Effector memory CD4-positive, alpha-beta T cell (primary cell): ENCODE data around the gene TNFSF12.

Experiments used
- DNase-seq, 3 donors: peaks; one replicate each; pipeline ENCODE4 v3.0.0-alpha.2; 2020
- H3K27ac ChIP-seq: 2 replicates; pipeline ENCODE4 v1.7.0; 2013; ENCODE audit warnings: mild to moderate bottlenecking, low read length, moderate library complexity; ENCODE audit not compliant: insufficient read depth, poor library complexity, severe bottlenecking
- H3K27me3 ChIP-seq: replicated peaks from 2 replicates; pipeline ENCODE4 v1.7.0; 2013; ENCODE audit warnings: mild to moderate bottlenecking, low read length; ENCODE audit not compliant: insufficient read depth, control insufficient read depth, poor library complexity, severe bottlenecking
- H3K36me3 ChIP-seq: 2 replicates; pipeline ENCODE4 v1.7.0; 2013; ENCODE audit warnings: mild to moderate bottlenecking, low read length, moderate library complexity; ENCODE audit not compliant: control insufficient read depth, insufficient read depth
- H3K4me1 ChIP-seq: 2 replicates; pipeline ENCODE4 v1.7.0; 2013; ENCODE audit warnings: low read length, mild to moderate bottlenecking; ENCODE audit not compliant: control insufficient read depth, insufficient read depth, poor library complexity, severe bottlenecking
- H3K4me3 ChIP-seq: 2 replicates; pipeline ENCODE4 v1.7.0; 2013; ENCODE audit warnings: low read length, low read depth, mild to moderate bottlenecking; ENCODE audit not compliant: insufficient read depth, poor library complexity, severe bottlenecking
- H3K9me3 ChIP-seq: 2 replicates; pipeline ENCODE4 v1.7.0; 2013; ENCODE audit warnings: mild to moderate bottlenecking, low read length, moderate library complexity; ENCODE audit not compliant: control insufficient read depth

Gene TNFSF12

DNA sequence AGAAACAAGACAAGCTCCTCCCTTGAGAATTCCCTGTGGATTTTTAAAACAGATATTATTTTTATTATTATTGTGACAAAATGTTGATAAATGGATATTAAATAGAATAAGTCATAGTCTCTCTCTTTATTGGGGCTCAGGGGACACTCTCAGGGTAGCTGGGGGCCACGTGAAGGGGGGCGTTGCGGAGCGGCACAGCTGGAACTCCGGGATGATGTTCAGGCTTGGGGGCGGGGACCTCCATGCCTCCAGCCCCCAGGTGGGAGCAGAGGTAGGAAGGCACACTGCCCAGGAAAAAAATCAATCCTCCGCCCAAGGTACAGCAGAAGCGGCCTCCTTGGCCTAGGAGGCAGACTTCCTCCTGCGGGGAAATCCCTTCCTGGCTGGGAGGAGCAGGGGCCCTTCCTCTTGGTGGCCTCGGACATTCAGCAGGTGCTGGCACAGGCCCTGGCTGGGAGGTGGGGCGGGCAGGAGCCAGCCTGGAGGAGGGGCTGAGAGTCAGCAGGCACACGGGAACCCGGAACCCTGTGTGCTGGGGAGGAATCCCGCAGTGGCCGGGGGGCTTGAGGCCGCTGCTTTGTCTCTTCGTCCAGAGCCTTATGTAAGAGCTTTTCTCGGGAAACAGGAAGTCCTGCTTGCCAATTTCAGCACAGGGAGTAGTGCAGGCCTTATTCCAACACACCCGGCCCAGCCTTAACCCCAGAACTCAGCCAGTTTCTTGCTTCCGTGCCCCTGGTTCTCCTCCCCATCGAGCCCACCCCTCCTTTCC, 9.1 kb downstream of the TNFSF12 start:
- Histone ChIP-seq H3K4me1 (peaks cover 30% of the 10 kb centered on the region), H3K9me3 (no peaks in the 10 kb centered on the region), H3K4me3 (no peak overlapping the region), H3K27ac (no peak overlapping the region), H3K36me3 (peaks cover 6% of the 10 kb centered on the region), H3K27me3 (no peaks in the 10 kb centered on the region)
- no peak for DNase-seq

DNA sequence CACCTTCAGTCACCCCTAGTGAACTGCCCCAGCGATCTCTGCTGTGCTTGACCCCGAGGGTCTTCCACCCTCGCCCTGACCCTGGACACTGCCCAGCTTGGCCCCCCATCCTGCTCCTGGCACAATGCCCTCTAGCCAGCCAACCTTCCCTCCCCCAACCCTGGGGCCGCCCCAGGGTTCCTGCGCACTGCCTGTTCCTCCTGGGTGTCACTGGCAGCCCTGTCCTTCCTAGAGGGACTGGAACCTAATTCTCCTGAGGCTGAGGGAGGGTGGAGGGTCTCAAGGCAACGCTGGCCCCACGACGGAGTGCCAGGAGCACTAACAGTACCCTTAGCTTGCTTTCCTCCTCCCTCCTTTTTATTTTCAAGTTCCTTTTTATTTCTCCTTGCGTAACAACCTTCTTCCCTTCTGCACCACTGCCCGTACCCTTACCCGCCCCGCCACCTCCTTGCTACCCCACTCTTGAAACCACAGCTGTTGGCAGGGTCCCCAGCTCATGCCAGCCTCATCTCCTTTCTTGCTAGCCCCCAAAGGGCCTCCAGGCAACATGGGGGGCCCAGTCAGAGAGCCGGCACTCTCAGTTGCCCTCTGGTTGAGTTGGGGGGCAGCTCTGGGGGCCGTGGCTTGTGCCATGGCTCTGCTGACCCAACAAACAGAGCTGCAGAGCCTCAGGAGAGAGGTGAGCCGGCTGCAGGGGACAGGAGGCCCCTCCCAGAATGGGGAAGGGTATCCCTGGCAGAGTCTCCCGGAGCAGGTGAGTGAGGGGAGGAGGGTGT, 9.9 kb downstream of the TNFSF12 start, which contains the start of gene TNFSF13:
TNFSF13 (plus strand) TSS at position 207 of the 776 bp plus-strand sequence; CDS start at position 497, 290 bp downstream.
- Histone ChIP-seq H3K4me3 (no peak within 1 kb of the TSS), H3K36me3 (peaks cover 7% of the 10 kb centered on the region), H3K27ac (no peak within 1 kb of the TSS), H3K4me1 (peaks cover 24% of the 10 kb centered on the region), H3K9me3 (no peaks in the 10 kb centered on the region), H3K27me3 (no peaks in the 10 kb centered on the region)
- no peak for DNase-seq

DNA sequence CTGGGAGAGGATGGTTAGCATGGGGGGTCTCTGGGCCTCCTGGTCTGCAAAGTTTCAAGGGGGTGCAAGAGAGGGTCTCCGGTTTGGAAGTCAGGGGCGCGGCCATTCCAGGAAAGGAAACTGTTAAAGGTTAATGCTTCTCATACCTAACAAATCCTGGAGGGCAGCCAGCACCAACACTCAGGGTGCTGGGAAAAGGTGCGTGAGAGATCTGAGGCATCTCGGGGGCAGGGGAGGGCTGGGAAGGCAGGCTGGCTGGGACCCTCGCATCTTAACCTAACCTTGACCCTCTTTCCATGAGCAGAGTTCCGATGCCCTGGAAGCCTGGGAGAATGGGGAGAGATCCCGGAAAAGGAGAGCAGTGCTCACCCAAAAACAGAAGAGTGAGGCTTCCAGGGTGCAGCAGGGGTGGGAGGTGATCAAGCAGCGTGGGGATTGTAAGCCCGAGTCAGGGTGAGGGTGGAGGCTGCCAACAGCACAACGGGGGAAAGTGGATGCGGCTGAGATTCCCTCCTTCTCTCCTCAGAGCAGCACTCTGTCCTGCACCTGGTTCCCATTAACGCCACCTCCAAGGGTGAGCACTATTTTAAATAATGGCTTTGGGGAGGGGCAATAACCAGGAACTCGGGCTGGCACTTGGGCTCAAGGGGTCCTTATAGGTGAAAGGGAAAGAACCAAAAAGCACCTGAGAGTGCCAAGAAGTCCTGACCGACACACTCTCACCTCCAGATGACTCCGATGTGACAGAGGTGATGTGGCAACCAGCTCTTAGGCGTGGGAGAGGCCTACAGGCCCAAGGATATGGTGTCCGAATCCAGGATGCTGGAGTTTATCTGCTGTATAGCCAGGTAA, 10.7 kb downstream of the TNFSF12 start:
- peaks cover 19% of the 10 kb centered on the region for H3K4me1 ChIP-seq
- H3K4me3 ChIP-seq, result no peak overlapping the region
- H3K27ac ChIP-seq, result no peak overlapping the region
- H3K27me3 ChIP-seq, result no peaks in the 10 kb centered on the region
- H3K9me3 ChIP-seq, result no peaks in the 10 kb centered on the region
- H3K36me3 ChIP-seq, result peaks cover 14% of the 10 kb centered on the region
- DNase-seq, result no peak

DNA sequence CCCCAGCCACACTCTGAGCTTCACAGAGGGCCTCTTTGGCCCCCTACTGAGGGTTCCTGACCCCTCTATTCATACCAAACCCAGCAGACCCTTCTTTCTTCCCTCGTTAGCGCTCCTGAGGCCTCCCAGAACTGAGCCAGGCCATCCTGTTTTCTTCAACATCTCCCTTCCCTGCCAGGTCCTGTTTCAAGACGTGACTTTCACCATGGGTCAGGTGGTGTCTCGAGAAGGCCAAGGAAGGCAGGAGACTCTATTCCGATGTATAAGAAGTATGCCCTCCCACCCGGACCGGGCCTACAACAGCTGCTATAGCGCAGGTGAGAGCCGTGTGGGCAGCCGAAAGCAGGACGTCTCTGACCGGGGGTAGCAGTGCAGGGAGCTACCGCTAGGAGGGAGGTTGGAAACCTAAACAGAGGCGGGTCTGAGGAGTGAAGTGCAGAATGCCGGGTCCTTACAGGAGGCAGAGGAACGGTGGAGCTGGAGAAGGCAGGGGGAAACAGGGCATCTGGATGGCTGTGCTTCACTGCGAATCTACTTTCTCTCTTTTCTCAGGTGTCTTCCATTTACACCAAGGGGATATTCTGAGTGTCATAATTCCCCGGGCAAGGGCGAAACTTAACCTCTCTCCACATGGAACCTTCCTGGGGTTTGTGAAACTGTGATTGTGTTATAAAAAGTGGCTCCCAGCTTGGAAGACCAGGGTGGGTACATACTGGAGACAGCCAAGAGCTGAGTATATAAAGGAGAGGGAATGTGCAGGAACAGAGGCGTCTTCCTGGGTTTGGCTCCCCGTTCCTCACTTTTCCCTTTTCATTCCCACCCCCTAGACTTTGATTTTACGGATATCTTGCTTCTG, 11.5 kb downstream of the TNFSF12 start:
- Histone ChIP-seq H3K27me3 (no peaks in the 10 kb centered on the region), H3K4me3 (no peak overlapping the region), H3K36me3 (peaks cover 23% of the 10 kb centered on the region), H3K9me3 (no peaks in the 10 kb centered on the region), H3K4me1 (peaks cover 19% of the 10 kb centered on the region), H3K27ac (peak overlapping the region; percentile 97)
- DNase-seq, result no peak

DNA sequence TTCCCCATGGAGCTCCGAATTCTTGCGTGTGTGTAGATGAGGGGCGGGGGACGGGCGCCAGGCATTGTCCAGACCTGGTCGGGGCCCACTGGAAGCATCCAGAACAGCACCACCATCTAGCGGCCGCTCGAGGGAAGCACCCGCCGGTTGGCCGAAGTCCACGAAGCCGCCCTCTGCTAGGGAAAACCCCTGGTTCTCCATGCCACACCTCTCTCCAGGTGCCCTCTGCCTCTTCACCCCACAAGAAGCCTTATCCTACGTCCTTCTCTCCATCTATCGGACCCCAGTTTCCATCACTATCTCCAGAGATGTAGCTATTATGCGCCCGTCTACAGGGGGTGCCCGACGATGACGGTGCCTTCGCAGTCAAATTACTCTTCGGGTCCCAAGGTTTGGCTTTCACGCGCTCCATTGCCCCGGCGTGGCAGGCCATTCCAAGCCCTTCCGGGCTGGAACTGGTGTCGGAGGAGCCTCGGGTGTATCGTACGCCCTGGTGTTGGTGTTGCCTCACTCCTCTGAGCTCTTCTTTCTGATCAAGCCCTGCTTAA, 12.2 kb downstream of the TNFSF12 start:
- Histone ChIP-seq H3K27ac (peak overlapping the region; percentile 97), H3K4me3 (peak overlapping the region; percentile 92), H3K36me3 (peaks cover 30% of the 10 kb centered on the region), H3K4me1 (peaks cover 19% of the 10 kb centered on the region), H3K9me3 (no peaks in the 10 kb centered on the region), H3K27me3 (no peaks in the 10 kb centered on the region)
- DNase-seq, result peak; percentile 65 to 79 (median 73)

DNA sequence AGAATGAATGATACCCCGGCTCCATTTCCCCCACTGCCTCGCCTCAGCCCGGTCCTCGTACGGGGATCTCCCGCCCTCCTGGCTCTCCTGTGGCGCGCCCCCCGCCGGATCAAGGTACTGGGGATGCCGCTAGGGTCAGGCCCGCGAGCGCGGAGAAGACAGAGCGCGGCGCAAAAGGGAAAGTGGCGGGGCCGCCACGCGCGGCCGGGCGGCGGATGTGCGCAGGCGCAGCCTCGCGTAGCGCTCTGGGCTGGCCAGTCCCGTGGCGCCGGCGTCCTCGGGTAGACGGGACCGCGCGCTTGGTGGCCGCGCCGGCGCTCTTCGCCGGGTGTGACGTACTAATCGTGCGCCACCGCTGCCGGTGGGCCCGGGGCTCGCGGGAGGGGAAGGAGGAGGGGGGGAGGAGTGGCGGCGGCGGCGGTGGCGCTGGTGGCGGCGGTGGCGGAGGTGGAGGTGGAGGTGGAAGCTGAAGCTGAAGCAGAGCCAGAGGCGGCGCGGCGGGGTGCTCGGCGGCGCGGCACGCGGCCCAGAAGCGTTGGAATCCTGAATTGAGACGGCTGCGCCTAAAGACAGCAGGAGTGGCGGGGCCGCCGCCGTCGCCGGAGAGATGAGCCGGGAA, 12.8 kb downstream of the TNFSF12 start, which contains the start of gene SENP3:
SENP3 (plus strand) TSS at position 331 of the 619 bp plus-strand sequence. CDS start 1,158 bp downstream, outside the sequence.
- no peaks in the 10 kb centered on the region for H3K9me3 ChIP-seq
- H3K27me3 ChIP-seq, result no peaks in the 10 kb centered on the region
- DNase-seq, result peak; percentile 87 to 91 (median 88)
- H3K36me3 ChIP-seq, result peaks cover 30% of the 10 kb centered on the region
- peak within 1 kb of the TSS; percentile 92 for H3K4me3 ChIP-seq
- H3K27ac ChIP-seq, result peak within 1 kb of the TSS; percentile 97
- H3K4me1 ChIP-seq, result peaks cover 19% of the 10 kb centered on the region

GRCh38 chr17:7562208-7562605, 13.3 kb downstream of the TNFSF12 start:
- Histone ChIP-seq H3K9me3 (no peaks in the 10 kb centered on the region), H3K27ac (peak overlapping the region; percentile 97), H3K36me3 (peaks cover 33% of the 10 kb centered on the region), H3K27me3 (no peaks in the 10 kb centered on the region), H3K4me3 (peak overlapping the region; percentile 92), H3K4me1 (peaks cover 19% of the 10 kb centered on the region)
- no peak for DNase-seq

- H3K9me3 ChIP-seq, result no peaks in the 10 kb centered on the region
- peaks cover 33% of the 10 kb centered on the region for H3K36me3 ChIP-seq
- H3K27ac ChIP-seq, result peak overlapping the region; percentile 97
- DNase-seq, result no peak
- H3K4me3 ChIP-seq, result peak overlapping the region; percentile 92
- peaks cover 16% of the 10 kb centered on the region for H3K4me1 ChIP-seq
- H3K27me3 ChIP-seq, result no peaks in the 10 kb centered on the region
Observed at GRCh38 chr17:7563115-7563869, 14.4 kb downstream of the TNFSF12 start.
